OCI-LY3 (cell line): ENCODE data around the gene RBM20.

Experiments
- EZH2phosphoT487 ChIP-seq: fragments of 200-600 bp; shearing (Covaris generic); IDR thresholded peaks from 2 replicates; pipeline ENCODE4 v1.6.1; 2018; ENCODE audit warnings: antibody characterized with exemption, mixed run types, low read depth
- TF ChIP-seq, protein P1 (sequence below): fragments of 200-600, 300-600 bp; sonication (generic); IDR thresholded peaks from 2 replicates; pipeline ENCODE4 v1.5.1; 2014; ENCODE audit warnings: antibody characterized with exemption, low read length, low read depth

DNA sequence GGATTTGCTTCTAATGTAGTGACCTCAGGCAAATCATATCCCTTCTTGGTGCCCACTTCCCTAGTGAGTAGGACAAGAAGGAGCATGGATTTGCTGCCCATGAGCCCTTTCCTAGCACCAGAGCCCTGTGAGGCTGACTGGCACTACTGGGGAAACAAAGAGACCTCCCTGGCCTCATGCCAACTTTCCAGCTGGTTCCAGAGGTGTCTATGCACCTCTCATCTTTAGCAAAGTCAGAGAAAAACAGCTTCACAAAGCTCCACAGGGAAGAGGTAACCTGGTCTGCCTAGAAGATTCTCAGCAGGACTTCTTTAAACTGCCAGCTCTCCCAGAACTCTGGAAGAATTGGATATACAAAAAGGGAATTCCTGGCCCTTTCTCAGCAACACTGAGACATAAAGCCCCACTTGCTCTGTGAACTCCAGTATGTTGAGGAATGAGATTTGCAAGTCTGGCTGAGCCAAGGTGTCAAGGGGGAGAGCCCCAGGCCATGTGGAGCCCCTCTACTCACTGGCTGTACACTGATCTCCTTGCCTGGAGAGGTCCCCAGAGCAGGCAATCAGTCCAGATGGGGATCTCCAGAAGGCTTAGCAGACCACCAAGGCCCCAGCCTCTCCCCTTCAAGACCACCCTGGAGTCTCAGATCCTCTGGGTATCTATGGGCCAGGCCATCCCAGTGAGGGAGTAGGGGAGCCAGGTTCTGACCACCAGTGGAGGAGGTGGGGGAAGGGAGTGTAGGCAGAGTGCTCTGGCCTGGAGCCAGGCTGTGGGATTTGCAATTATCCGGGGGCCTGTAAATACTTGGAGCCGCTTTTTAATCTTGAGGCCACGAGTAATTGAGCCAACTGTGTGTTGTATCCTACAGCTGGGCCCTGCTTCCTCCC, 24.4 kb upstream of the RBM20 start:
- TF ChIP-seq, protein P1, sequence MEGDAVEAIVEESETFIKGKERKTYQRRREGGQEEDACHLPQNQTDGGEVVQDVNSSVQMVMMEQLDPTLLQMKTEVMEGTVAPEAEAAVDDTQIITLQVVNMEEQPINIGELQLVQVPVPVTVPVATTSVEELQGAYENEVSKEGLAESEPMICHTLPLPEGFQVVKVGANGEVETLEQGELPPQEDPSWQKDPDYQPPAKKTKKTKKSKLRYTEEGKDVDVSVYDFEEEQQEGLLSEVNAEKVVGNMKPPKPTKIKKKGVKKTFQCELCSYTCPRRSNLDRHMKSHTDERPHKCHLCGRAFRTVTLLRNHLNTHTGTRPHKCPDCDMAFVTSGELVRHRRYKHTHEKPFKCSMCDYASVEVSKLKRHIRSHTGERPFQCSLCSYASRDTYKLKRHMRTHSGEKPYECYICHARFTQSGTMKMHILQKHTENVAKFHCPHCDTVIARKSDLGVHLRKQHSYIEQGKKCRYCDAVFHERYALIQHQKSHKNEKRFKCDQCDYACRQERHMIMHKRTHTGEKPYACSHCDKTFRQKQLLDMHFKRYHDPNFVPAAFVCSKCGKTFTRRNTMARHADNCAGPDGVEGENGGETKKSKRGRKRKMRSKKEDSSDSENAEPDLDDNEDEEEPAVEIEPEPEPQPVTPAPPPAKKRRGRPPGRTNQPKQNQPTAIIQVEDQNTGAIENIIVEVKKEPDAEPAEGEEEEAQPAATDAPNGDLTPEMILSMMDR, result no peak
- no peak for TF ChIP-seq EZH2phosphoT487
